Cardiac muscle cell (in vitro differentiated cells and primary cell): Measurements from ENCODE around the gene SLC6A3. TPM values are rescaled to one million over a fixed set of nuclear protein-coding genes. Genes with fewer than 3 reads are reported as not detected.

ENCODE experiments used
- DNase-seq, 2 donors: peaks; one replicate each; pipeline versions ENCODE4 v3.0.0 to v3.0.0-alpha.2; 2010 to 2017; ENCODE audit warnings: low read depth in 1 of 2, low spot score in 1 of 2
- H3K27ac ChIP-seq: fragments of 200-600 bp; sonication (generic); 2 replicates; pipeline ENCODE4 v1.5.1; 2016
- H3K27me3 ChIP-seq: fragments of 200-600 bp; sonication (generic); 2 replicates; pipeline ENCODE4 v1.6.0; 2016; ENCODE audit warnings: control low read depth
- H3K36me3 ChIP-seq: fragments of 200-600 bp; sonication (generic); 2 replicates; pipeline ENCODE4 v1.5.1; 2016; ENCODE audit warnings: control low read depth
- H3K4me1 ChIP-seq: fragments of 200-600 bp; sonication (generic); 2 replicates; pipeline ENCODE4 v1.8.1; 2017; ENCODE audit warnings: low read depth, mild to moderate bottlenecking, mixed run types
- H3K4me3 ChIP-seq: fragments of 200-600 bp; sonication (generic); 2 replicates; pipeline ENCODE4 v1.5.1; 2016; ENCODE audit warnings: mild to moderate bottlenecking
- H3K9me3 ChIP-seq: fragments of 200-600 bp; sonication (generic); 2 replicates; pipeline ENCODE4 v1.5.1; 2017; ENCODE audit warnings: low read depth, mild to moderate bottlenecking, control low read depth
- CTCF ChIP-seq: IDR thresholded peaks from 2 replicates; pipeline ENCODE4 v1.5.1; 2012; ENCODE audit warnings: low read depth, mild to moderate bottlenecking, low read length
- polyA plus RNA-seq: library from polyadenylated mRNA; unstranded; fragments of >200 nt; fragmentation: Nextera tagmentation; extraction: Ambion mirVana; gene quantifications from 2 replicates; pipeline ENCODE4 v1.2.1, GENCODE V29; 2016
- total RNA-seq: library from RNA; depleted of rRNA; stranded (reverse); fragments of >200 nt; gene quantifications from 2 replicates; pipeline ENCODE4 v1.2.3, GENCODE V29; 2016

The SLC6A3 gene
- total and polyA plus RNA-seq, 2 experiments from 2014 or later, result not detected

- TF ChIP-seq CTCF, result no peak
- no peaks in the 10 kb centered on the region for H3K4me1 ChIP-seq
- H3K27me3 ChIP-seq, result no peaks in the 10 kb centered on the region
- H3K36me3 ChIP-seq, result peaks cover 13% of the 10 kb centered on the region
- no peak overlapping the region for H3K4me3 ChIP-seq
- H3K27ac ChIP-seq, result no peak overlapping the region
- no peaks in the 10 kb centered on the region for H3K9me3 ChIP-seq
- DNase-seq, result no peak
Observed at GRCh38 chr5:1483856-1484729, 38.9 kb upstream of the SLC6A3 start.

GRCh38 chr5:1483064-1483463 is 37.8 kb upstream of the SLC6A3 start:
- Histone ChIP-seq H3K9me3 (no peaks in the 10 kb centered on the region), H3K4me1 (no peaks in the 10 kb centered on the region), H3K36me3 (peaks cover 12% of the 10 kb centered on the region), H3K27ac (no peak overlapping the region), H3K27me3 (no peaks in the 10 kb centered on the region), H3K4me3 (no peak overlapping the region)
- no peak for TF ChIP-seq CTCF
- no peak for DNase-seq

- Histone ChIP-seq H3K27me3 (no peaks in the 10 kb centered on the region), H3K9me3 (no peaks in the 10 kb centered on the region), H3K4me3 (no peak overlapping the region), H3K4me1 (no peaks in the 10 kb centered on the region), H3K36me3 (peaks cover 4% of the 10 kb centered on the region), H3K27ac (no peak overlapping the region)
- no peak for TF ChIP-seq CTCF
- DNase-seq, result no peak
Observed at GRCh38 chr5:1481959-1482331, 36.7 kb upstream of the SLC6A3 start.

- peaks cover 3% of the 10 kb centered on the region for H3K36me3 ChIP-seq
- no peaks in the 10 kb centered on the region for H3K4me1 ChIP-seq
- no peak for TF ChIP-seq CTCF
- no peak for DNase-seq
- H3K27ac ChIP-seq, result no peak overlapping the region
- no peaks in the 10 kb centered on the region for H3K9me3 ChIP-seq
- no peaks in the 10 kb centered on the region for H3K27me3 ChIP-seq
- no peak overlapping the region for H3K4me3 ChIP-seq
Observed at GRCh38 chr5:1481266-1481958, 36.2 kb upstream of the SLC6A3 start.

GRCh38 chr5:1480806-1481205 is 35.6 kb upstream of the SLC6A3 start:
- Histone ChIP-seq H3K36me3 (peaks cover 3% of the 10 kb centered on the region), H3K27me3 (no peaks in the 10 kb centered on the region), H3K4me3 (no peak overlapping the region), H3K9me3 (no peaks in the 10 kb centered on the region), H3K27ac (no peak overlapping the region), H3K4me1 (no peaks in the 10 kb centered on the region)
- TF ChIP-seq CTCF, result no peak
- no peak for DNase-seq
